Measurements from ENCODE around the gene MFSD11.
A peak's percentile ranks its signal among the peaks of the same experiment; 100 is the strongest.
"Not testable (repeated sequence)": the region's sequence is repeated elsewhere in the genome, so short reads cannot be mapped to it uniquely, and the experiment has no call there.

Gene MFSD11

DNA sequence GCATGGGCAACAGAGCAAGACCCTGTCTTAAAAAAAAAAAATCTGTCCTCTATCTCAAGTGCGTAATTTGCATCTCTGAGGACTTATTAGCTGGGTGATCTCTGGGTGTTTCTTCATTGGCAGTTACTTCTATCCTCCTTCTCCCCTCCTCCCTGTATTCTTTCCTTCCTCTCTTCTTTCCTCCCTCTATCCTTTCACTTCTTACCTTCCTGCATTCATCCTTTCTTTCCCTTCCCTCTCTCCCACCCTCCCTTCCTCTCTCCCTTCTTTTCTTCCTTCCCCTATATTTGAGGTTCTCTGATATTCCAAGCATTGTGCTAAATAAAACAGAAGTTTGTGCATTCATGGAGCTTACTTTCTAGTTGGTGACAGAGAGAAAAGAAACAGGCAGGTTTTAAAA is 10.7 kb downstream of the MFSD11 start:
- no peak for DNase-seq

DNA sequence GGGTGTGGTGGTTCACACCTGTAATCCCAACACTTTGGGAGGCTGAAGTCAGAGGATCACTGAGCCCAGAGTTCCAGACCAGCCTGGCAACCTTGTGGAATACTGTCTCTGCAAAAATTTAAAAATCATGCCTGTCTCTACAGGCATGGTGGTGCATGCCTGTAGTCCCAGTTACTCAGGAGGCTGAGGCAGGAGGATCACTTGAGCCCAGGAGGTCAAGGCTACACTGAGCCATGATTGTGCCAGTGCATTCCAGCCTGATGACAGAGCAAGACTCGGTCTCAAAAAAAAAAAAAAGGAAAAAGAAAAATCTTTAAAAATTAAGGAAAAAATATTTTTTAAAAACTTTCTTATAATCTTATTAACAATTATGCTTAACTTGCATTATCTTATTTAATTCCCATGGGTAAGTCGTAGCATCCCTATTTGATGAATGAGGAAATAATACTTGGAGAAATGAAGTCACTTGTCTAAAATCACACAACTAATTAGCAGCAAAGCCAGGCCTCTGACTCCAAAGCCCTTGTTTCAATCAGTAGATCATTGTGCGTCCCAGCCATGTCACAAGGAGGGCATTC is 13.6 kb downstream of the MFSD11 start:
- DNase-seq: no peak

DNA sequence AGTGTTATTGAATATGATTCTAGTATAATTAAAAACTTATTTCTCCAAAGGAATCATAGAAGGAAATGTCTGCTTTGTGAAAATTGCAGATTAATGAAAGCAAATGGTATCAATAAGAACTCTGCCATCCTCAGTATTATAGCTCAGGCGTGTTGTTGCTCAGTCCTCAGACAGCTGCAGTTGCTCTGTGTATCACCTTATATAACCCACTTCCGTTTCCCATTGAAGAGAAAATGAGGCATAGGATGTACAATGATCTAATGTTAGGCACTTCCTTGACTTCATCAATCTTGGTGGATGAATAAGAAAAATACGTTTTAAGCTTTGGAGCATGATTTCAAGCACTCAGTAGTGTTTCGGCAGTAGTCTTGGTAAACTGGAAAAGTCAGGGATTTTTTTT is 14.1 kb downstream of the MFSD11 start:
- DNase-seq: no peak

DNA sequence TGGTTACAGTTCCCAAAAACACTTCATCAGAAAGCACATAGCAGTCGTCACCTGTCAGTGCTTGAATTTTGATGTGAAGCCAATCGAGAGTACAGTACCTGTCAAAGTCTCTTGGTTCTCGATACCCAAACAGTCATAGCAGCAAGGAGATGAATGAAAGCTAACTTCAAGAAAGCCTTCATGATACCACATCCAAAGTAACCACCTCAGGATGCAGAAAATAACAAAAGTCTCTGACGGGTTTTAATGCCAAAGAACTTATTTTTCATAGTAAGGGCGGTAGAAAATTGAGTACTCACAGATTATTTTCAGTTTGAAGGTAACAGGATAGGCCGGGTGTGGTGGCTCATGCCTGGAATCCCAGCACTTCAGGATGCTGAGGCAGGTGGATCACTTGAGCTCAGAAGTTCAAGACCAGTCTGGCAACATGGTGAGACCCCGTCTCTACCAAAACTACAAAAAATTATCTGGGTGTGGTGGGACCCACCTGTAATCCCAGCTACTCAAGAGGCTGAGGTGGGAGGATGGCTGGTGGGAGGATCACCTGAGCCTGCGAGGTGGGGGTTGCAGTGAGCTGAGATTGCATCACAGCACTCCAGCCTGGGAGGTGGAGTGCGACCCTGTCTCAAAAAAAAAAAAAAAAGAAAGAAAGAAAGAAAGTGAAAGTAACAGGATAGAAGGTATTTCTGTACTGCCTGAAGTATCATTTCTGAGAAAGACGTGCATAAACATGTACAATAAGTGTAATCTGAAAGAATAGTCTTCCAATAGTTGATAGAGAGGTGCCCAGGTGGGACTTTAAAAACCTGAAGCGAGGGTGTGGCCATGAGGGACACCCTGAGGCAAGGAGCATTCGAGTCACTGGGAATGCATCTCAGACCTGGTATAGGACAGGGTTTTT is 15.4 kb downstream of the MFSD11 start:
- DNase-seq: no peak

DNA sequence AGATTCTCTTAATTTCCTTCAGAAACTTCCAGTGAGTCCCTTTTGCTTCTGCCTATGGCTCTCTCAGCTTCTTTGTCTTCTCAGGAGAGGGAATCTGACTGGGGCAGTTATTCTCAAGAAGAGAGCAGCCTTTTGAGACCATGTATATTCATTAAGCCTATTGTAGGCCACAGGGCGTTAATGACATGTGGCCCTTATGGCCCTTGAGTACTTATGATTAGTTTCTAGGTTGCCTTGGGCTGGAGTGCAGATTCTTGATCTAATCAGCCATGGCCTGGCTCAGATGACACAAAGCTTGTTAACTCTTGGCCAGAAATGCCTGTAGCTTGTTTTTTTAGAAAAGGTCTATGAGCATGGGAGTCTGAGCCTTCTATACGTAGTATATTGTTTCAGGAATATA is 17.4 kb downstream of the MFSD11 start:
- no peak for DNase-seq

DNA sequence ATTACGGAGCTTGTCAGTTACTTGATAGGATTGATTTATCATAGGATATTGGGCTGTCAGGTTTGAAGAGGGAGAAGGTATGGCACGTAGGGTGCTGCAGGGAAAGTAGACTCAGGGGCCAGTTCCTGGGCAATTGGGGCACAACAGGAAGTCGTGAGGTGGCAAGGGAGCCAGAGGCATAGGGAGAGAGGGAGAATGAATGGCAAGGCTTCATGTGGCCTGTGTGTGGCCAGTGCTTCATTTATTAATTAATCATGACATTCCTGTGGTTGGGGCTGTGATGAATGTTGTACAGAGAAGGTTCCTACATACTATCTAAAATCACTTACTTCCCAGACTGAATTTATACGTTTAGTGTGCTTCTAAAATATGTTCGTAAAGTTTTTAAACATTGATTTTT is 19.3 kb downstream of the MFSD11 start:
- DNase-seq: no peak

DNA sequence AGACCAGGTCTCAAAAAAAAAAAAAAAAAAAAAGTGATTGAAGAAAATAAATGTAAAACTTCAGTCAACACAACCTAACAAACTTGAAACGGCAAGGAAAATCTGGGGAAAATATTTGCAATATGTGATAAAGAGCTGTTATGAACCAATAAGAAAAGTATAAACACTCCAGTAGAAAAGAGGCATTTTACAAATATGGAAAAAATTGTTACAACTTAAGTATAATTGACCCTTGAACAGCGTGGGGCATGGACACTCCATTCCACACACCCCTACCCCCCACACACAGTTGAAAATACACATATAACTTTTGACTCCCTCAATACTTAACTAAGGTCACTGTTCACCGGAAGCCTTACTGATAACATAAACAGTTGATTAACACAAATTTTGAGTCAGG is 20.7 kb downstream of the MFSD11 start:
- no peak for DNase-seq

DNA sequence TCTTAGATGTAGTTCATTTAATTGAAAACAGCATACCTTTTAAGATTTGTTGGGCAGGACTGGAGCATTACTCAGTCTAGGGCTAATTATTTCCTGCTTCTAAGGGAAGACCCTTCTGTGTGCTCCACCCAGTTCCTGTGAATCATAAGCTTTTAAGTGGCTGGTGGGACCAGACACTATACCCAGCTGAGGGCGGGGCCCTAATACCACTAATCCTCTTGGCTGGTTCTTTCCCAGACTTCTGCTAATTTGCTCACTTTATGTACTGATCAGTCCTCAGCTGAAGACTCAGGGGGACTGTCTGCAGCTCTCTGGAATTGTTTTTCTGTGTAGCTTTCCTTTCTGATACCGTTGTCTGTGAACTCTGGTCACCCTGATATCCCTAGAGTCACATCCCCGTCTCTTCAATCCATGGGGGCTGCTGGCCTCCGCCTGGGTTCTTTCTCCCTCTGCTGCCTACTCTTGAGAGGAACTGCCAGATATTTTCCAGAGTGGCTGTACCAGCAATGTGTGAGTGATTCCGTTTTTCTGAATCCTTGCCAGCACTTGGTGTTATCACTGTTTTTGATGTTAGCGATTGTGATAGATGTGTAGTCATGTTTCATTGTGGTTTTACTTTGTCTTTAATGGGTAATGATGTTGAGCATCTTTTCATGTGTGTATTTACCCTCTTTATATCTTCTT is 35.1 kb downstream of the MFSD11 start:
- DNase-seq: peak; percentile 70

DNA sequence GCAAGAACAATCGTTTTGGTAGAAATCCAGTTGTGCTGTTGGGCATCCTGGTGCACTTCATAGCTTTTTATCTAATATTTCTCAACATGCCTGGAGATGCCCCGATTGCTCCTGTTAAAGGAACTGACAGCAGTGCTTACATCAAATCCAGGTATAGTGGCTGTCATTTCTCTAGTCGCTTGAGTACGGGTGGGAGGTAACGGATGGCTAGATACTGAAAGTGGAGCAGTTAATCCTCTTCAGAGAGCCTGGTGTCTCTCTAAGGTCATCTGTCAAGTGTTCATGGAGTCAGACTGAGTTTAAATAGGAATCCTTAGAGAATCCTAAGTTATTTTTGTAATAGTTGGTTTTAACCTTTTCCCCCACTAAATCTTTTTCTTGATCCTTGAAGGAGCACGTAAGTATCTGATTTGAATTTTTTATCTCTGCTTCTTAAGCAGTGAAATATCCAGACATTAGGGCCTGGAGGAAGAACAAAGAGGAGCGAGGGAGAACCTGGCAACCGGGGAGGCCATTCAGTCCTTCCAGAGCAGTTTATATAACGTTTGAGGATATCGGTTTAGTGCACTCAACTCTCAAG is 37.2 kb downstream of the MFSD11 start:
- DNase-seq: no peak

DNA sequence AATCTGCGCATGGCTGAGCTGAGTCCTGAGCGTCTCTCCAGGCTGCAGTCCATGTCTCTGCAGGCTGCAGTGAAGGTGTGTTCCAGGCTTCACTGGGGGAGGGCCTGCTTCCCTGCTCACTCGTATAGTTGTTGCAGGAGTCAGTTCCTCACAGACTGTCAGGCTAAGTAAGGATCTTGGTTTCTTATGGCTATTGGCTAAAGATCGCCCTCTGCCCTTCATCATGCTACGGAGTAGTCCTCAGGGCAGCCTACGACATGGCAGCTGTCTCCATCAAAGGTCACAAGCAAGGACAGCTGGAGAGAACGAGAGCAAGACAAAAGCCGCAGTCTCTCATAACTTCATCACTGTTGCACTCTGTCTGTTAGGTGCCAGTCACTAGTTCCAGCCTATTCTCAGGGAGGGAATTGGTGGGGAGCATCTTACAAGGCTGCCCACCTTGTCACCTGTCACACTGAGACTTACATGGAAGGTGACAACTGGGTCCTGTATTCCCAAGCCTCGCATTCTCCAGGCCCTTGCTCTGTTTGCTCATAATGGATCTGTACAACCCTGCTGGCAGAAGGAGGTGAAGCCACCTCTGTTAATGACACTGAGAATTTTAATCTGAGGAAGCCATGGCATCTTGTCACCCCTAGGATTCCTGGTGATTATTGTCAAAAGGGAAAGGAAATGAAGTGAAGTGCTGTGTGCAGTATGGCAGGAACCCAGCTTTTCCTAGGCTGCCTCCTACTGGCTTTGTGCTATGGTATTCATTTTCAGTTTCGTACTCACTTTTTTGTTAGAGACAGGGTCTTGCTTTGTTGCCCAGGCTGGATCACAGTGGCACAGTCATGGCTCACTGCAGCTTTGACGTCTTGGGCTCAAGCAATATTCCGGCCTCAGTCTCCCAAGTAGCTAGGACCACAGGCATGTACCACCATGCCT is 43.4 kb downstream of the MFSD11 start:
- no peak for DNase-seq

DNA sequence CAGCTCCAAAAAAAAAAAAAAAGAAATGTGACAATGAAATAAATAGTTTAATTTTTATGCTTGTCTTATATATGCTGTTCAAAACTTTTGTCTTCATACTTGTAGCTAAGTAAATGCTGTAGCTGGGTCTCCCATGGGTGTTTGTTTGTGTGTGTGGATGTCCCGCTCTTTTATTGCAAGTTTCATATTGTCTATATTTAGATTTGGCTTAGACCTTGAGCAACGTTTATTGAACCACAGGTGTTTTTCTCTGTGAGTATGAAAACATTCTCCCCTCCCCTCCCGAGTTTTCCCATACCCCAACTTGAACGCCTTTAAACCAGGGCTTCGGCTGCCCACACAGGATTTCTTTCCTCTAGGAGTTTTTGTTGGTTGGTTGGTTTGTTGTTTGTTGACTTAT is 45.2 kb downstream of the MFSD11 start:
- no peak for DNase-seq

DNA sequence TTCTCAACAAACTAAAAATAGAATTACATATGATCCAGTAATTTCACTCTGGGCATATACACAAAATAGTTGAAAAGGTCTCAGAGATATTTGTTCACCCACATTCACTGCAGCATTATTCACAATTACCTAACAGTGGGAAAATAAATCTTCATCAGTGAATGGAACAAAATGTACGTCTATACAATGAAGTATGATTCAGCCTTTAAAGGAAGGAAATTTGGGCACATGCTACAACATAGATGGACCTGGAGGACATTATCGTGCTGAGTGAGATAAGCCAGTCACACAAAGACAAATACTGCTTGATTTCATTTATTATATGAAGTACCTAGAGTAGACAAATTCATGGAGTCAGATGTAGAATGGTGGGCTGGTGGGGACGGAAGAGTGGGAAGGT is 47.0 kb downstream of the MFSD11 start:
- DNase-seq: no peak

DNA sequence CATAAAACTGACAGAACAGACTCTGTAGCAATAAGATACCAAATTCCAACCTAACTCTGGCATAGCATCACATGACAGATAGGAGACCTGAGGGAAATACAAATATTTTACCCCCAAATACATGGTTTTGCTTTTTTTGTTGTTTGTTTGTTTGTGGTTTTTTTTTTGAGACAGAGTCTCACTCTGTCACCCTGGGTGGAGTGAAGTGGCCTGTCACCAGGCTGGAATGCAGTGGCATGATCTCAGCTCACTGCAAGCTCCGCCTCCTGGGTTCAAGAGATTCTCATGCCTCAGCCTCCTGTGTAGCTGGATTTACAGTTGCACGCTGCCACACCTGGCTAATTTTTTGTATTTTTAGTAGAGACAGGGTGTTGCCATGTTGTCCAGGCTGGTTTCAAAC is 49.9 kb downstream of the MFSD11 start:
- not testable (repeated sequence) for DNase-seq

DNA sequence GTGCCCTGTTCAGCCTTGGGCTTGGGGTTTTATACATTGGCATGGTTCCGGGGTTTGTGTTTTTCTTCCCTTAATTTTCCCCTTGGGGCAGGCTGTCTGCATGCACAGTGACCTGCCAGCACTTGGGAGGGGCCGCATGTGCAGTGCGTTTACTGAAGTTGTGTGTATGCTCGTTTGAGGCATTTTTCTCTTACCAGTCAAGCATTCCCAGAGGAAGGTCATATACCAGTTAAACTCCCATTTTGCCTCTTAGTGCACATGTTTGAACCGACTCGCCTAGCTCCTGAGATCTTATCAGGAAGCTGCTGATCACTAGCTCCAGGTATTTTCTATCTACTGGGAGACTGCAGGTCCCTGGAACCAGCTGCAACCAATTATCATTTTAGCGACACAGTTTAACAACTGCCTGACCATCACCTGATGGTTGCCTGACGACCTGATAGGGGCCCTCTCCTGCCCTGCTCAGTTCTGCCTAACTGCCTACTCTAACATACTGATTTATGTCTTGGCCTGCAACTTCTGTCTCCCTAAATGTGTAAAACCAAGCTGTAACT is 51.4 kb downstream of the MFSD11 start:
- no peak for DNase-seq

DNA sequence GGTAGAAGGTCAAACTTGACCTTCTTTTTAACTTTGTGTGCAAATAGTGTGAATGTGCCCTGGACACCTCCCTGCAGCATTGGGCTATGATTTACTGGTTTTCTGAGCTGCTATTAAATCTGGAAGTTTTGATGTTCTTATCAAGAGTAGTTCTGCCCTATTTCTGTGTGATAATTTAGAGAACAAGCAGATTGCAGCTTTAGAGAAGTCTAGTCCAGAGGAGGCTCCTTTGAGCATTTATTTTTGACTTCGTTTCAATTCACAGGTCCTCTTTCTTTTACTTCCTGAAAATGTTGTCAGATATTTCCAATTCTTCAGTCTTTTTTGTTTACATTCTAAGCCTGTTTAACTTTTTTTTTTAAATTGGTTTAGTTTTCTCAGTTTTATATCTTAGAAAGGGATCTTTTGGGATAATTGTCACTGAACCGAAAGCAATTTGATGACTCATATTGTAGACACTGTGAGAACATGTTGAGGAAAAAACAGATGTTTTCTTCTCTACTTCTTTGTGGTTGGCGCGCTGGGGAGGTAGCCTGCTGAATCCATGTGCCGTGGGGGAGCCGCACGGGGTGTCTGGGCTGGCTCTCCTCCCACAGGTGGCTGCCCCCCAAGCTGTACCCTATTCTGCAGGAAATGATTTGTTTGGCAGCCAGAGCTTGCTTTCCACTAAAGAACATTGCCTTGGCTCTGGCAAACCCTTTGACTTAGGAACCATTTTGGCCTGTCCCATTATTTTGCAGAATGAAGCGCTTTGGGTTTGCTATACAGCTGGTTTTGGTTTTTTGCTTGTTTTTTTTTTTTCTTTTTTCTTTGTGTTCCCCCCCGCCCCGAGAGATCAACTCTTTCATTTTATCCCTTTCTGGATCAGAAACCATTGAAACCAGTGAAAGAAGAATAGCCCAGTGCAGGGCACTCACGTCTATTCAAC is 53.4 kb downstream of the MFSD11 start:
- peak; percentile 37 for DNase-seq

DNA sequence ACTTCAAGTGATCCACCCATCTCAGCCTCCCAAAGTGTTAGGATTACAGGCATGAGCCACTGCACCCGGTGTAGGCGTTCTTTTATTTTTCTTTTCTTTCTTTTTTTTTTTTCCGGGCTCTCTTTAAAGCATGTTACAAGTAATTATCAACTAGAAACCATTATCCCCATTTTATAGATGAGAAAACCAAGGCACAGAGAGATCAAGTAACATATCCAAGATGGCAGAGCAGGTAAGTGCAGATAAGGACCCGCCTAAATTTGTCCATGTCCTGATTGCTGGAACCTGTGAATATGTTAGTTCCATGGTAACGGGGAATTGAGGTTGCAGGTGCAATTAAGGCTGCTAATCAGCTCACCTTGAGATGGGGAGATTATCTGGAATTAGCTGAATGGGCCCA is 54.4 kb downstream of the MFSD11 start:
- no peak for DNase-seq

DNA sequence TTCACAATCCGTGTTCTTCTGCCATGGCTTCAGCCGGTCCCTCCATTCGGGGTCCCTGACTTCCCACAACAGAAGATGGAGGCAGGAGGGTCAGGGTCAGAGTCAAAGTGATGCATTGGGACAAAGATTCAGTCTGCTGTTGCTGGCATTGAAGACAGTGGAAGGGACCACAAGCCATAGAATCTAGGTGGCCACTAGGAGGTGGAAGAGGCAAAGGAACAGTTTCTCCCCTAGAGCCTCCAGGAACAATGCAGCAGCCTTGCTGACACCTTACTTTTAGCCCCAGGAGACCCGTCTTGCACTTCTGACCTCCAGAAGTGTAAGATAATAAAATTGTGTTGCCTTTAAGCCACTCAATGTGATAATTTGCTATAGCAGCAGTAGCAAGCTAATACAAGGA is 55.9 kb downstream of the MFSD11 start:
- DNase-seq: peak; percentile 4

DNA sequence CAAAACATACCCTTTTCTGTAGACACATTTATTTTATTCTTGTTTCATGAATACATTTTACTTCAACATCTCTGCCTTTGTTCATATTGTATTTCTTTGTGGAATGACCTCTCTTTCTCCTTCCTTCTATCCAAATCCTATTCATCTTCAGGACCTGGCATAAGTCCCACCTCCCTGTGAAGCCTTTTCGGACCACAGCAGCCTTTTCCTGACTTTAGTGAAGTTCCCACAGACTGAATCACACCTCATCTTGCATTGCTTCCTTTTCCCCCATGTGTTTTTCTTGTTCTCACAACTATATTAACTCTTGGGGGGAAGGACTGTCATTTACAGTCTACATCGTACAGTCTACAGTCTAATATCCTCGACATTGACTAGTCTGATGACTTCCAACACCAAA is 58.2 kb downstream of the MFSD11 start:
- no peak for DNase-seq

DNA sequence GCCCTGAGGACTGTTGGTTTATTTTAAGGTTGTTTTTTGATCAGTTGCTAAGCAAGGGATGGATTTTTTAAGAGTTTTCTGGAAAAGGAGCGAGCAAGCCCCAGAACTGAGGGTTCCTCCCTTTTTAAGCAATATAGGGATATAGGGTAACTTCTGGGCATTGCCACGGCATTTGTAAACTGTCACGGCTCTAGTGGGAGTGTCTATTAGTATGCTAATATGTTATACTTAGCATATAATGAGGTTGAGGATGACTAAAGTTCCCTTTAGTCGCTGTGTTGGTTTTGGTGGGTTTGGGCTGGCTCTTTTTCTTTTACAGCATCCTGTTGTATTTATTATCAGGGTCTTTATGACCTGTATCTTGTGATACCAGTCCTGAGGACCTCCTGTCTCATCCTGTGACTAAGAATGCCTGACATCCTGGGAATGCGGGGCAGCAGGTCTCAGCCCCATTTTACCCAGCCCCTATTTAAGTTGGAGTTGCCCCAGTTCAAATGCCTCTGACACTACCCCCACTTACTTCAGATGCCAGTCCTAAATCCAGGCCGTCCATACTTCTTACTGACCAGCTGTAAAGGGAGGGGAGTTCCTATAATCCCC is 59.4 kb downstream of the MFSD11 start:
- DNase-seq: no peak

DNA sequence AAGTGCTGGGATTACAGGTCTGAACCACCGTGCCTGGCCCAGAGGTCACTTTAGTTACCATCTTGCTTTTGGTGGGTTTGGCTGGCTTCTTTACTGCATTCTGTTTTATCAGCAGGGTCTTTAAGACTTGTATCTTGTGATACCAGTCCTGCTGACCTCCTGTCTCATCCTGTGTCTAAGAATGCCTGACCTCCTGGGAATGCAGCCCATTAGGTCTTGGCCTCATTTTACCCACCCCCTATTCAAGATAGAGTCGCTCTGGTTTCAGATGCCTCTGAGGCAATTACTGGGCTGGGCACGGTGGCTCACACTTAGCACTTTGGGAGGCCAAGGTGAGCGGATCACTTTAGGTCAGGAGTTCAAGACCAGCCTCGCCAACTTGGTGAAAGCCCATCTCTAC is 63.8 kb downstream of the MFSD11 start:
- DNase-seq: no peak

DNA sequence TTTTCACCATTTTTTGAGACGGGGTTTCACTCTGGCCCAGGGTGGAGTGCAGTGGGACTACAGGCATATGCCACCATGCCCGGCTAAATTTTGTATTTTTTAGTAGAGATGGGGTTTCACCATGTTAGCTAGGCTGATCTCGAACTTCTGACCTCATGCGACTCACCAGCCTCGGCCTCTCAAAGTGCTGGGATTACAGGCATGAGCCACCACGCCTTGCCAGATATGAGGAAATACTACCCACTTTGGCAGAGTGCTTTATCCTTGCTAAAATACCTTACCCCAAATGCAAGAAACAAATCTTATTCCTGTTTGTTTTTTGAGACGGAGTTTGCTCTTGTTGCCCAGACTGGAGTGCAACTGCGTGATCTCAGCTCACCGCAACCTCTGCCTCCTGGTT is 67.4 kb downstream of the MFSD11 start:
- DNase-seq: peak; percentile 8

All from inflammatory macrophage treated with lipopolysaccharide for 4 hours (primary cell).